ENCODE results near the gene STUB1. TPM values are rescaled to one million over a fixed set of nuclear protein-coding genes. Genes with fewer than 3 reads are reported as not detected.

The STUB1 gene
- total RNA-seq, 2 donors from 2014 or later: 63.3 to 205 TPM

GRCh38 chr16:640614-641013, 39.6 kb upstream of the STUB1 start:
- no peaks in the 10 kb centered on the region for H3K9me3 ChIP-seq
- no peak overlapping the region for H3K4me3 ChIP-seq
- no peak for TF ChIP-seq CTCF (IDR thresholded peaks at IDR 0.05)
- no peak for TF ChIP-seq POLR2A (IDR thresholded peaks at IDR 0.05)
- H3K36me3 ChIP-seq (replicated peaks in 1 of 2; ENCODE audit: insufficient read depth in 1 of 2, low read depth in 2 of 2): no peaks in the 10 kb centered on the region
- ATAC-seq (no peak), DNase-seq (no peak)
- H3K4me1 ChIP-seq: peaks cover 63% of the 10 kb centered on the region
- WGBS, 2 donors: 100% methylated on average over 4 of the region's 5 CpGs; no CpG with 5 or more reads in 1 of the 2 donors
- no peaks in the 10 kb centered on the region for H3K27me3 ChIP-seq
- peak overlapping the region in 3 of 4 donors; percentile 89 to 97 (median 93) for H3K27ac ChIP-seq
- intact Hi-C loops (cut with DNase I): no loop called here

- Histone ChIP-seq H3K4me1 (peaks cover 68% of the 10 kb centered on the region), H3K4me3 (peak within 1 kb of the TSS; percentile 39 to 47)
- WGBS, 2 donors: 0% methylated on average over 69 of the region's 81 CpGs; no CpG with 5 or more reads in 1 of the 2 donors
Observed at GRCh38 chr16:641326-642188, 38.7 kb upstream of the STUB1 start, which contains the start of gene MCRIP2. Gene MCRIP2, plus strand, starts transcription at chr16:641828. Its CDS starts 164 bp downstream, at chr16:641992.

GRCh38 chr16:642189-643049, 37.8 kb upstream of the STUB1 start:
- TF ChIP-seq POLR2A (IDR thresholded peaks at IDR 0.05): peak; percentile 20 to 62 (median 59)
- TF ChIP-seq CTCF (IDR thresholded peaks at IDR 0.05): peak in 1 of 7 experiments; percentile 4
- H3K4me3 ChIP-seq: peak overlapping the region; percentile 39 to 47
- ATAC-seq (peak; percentile 77), DNase-seq (peak; percentile 85 to 90 (median 88))
- intact Hi-C loops (cut with DNase I): no loop called here
- H3K27ac ChIP-seq: peak overlapping the region; percentile 84 to 97 (median 91)
- peaks cover 74% of the 10 kb centered on the region for H3K4me1 ChIP-seq
- 3% methylated on average over 6 to 62 of the region's 72 CpGs for WGBS, 2 donors
- no peaks in the 10 kb centered on the region for H3K27me3 ChIP-seq
- H3K9me3 ChIP-seq: no peaks in the 10 kb centered on the region
- H3K36me3 ChIP-seq (replicated peaks in 1 of 2; ENCODE audit: insufficient read depth in 1 of 2, low read depth in 2 of 2): no peaks in the 10 kb centered on the region

More at GRCh38 chr16:641326-642188, 38.7 kb upstream of the STUB1 start, which contains the start of gene MCRIP2:
- no peaks in the 10 kb centered on the region for H3K27me3 ChIP-seq
- peak; percentile 89 to 93 (median 92) for DNase-seq
- peak; percentile 68 for ATAC-seq
- no peaks in the 10 kb centered on the region for H3K36me3 ChIP-seq (replicated peaks in 1 of 2; ENCODE audit: insufficient read depth in 1 of 2, low read depth in 2 of 2)
- intact Hi-C loops (cut with DNase I): no loop called here
- TF ChIP-seq CTCF (IDR thresholded peaks at IDR 0.05): no peak
- TF ChIP-seq POLR2A (IDR thresholded peaks at IDR 0.05): peak; percentile 63 to 79 (median 76)
- H3K27ac ChIP-seq: peak within 1 kb of the TSS; percentile 84 to 97 (median 91)
- H3K9me3 ChIP-seq: no peaks in the 10 kb centered on the region

- ATAC-seq: no peak
- Histone ChIP-seq H3K27me3 (no peaks in the 10 kb centered on the region), H3K9me3 (no peaks in the 10 kb centered on the region), H3K4me3 (no peak overlapping the region), H3K4me1 (peaks cover 74% of the 10 kb centered on the region), H3K27ac (peak overlapping the region; percentile 84 to 97 (median 91)), H3K36me3 (replicated peaks in 1 of 2; ENCODE audit: insufficient read depth in 1 of 2, low read depth in 2 of 2) (no peaks in the 10 kb centered on the region)
- intact Hi-C loops (cut with DNase I): no loop called here
- TF ChIP-seq CTCF (IDR thresholded peaks at IDR 0.05) (no peak), POLR2A (IDR thresholded peaks at IDR 0.05) (no peak)
- 68 to 79% methylated on average over 4 to 8 of the region's 13 CpGs for WGBS, 2 donors
- DNase-seq: peak in 1 of 4 donors; percentile 38
Observed at GRCh38 chr16:643050-643368, 37.2 kb upstream of the STUB1 start.
